Large intestine (tissue), 3 donors: ENCODE data around the gene MCTS1. TPM values are rescaled to one million over a fixed set of nuclear protein-coding genes. Genes with fewer than 3 reads are reported as not detected.
"Not testable (repeated sequence)": the region's sequence is repeated elsewhere in the genome, so short reads cannot be mapped to it uniquely, and the experiment has no call there.

Source experiments
- DNase-seq, 2 donors: peaks; one replicate each; pipeline versions ENCODE4 v3.0.0 to v3.0.0-alpha.2; 2013
- H3K27ac ChIP-seq: one replicate; pipeline ENCODE4 v1.5.1; 2013; ENCODE audit warnings: low read length
- H3K27me3 ChIP-seq: 2 replicates; pipeline ENCODE4 v1.6.1; 2013; ENCODE audit warnings: low read length; ENCODE audit not compliant: control insufficient read depth, insufficient read depth
- H3K36me3 ChIP-seq: 2 replicates; pipeline ENCODE4 v1.6.1; 2013; ENCODE audit warnings: low read length; ENCODE audit not compliant: control insufficient read depth, insufficient read depth
- H3K4me1 ChIP-seq: one replicate; pipeline ENCODE4 v1.6.1; 2013; ENCODE audit warnings: low read length; ENCODE audit not compliant: control insufficient read depth, insufficient read depth
- H3K4me3 ChIP-seq: one replicate; pipeline ENCODE4 v1.5.1; 2013; ENCODE audit warnings: low read length
- H3K9me3 ChIP-seq: one replicate; pipeline ENCODE4 v1.6.1; 2013; ENCODE audit warnings: mild to moderate bottlenecking, low read depth, low read length, moderate library complexity; ENCODE audit not compliant: control insufficient read depth
- WGBS: methylation state at CpG from one replicate; pipeline ENCODE4 v1.1.5; 2013; ENCODE audit warnings: low lambda C conversion rate; ENCODE audit not compliant: insufficient coverage; 5-methylcytosine and 5-hydroxymethylcytosine counted together
- polyA plus RNA-seq: library from polyadenylated mRNA; unstranded; fragments of 120-200 nt; gene quantifications from one replicate; pipeline ENCODE4 v1.2.1, GENCODE V29; 2013

MCTS1 gene
- polyA plus RNA-seq, 1 donor = 51.2 TPM

DNA sequence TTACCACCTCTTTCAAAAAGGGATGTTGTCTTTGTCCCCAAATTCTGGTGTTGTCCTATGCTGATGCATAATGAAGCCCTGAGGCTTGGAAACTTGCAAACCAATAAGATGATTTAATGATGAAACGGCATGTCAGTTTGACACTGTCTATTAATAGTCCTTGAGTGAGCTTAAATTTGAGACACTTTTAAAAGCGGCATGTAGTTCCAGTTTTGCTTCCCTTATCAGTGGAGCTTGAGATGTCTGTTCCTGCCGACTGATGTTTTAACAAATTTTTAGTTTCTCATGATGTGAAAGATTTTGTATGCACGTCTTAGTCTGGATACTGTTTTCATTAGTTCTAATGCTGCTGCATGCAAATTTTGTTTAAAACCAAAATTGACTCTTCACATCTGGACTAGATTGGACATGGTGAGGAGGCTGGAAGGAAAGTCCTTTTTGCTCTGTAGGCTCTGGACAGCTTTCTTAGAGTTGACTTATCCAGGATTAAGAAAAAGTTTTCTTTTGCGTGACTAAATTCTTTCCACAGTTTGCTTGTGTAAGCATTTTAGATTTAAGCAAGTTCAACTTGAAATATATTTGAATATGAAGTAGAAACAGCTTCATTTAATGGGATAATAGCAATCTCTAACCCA, 14.2 kb downstream of the MCTS1 start:
- Histone ChIP-seq H3K4me1 (no peaks in the 10 kb centered on the region), H3K9me3 (no peaks in the 10 kb centered on the region), H3K27ac (no peak overlapping the region), H3K4me3 (no peak overlapping the region), H3K36me3 (peaks cover 9% of the 10 kb centered on the region), H3K27me3 (no peaks in the 10 kb centered on the region)
- no peak for DNase-seq
- no CpG with 5 or more reads among the region's 5 CpGs for WGBS

DNA sequence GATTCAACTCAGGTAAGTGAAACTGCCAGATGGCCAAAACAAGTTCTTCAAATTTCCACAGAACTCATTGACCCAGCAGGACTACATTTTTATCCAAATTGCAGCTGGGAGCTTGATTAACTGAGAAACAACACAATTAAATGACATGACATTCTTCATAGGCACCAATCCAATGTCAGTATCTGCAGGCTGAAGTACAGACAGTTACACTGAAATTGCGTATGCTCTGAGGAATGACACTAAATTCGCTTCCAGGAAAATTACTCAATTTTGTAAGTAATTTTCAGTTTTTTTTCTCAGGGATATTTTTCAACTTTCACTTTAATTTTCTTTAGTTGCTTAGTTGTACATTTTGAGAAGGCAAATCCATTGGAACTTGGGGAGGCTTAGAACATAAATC, 21.5 kb downstream of the MCTS1 start:
- H3K4me1 ChIP-seq = peaks cover 2% of the 10 kb centered on the region
- no peak overlapping the region for H3K4me3 ChIP-seq
- no peaks in the 10 kb centered on the region for H3K36me3 ChIP-seq
- WGBS = no CpG with 5 or more reads among the region's 2 CpGs
- no peaks in the 10 kb centered on the region for H3K27me3 ChIP-seq
- no peak overlapping the region for H3K27ac ChIP-seq
- no peaks in the 10 kb centered on the region for H3K9me3 ChIP-seq
- DNase-seq = no peak

DNA sequence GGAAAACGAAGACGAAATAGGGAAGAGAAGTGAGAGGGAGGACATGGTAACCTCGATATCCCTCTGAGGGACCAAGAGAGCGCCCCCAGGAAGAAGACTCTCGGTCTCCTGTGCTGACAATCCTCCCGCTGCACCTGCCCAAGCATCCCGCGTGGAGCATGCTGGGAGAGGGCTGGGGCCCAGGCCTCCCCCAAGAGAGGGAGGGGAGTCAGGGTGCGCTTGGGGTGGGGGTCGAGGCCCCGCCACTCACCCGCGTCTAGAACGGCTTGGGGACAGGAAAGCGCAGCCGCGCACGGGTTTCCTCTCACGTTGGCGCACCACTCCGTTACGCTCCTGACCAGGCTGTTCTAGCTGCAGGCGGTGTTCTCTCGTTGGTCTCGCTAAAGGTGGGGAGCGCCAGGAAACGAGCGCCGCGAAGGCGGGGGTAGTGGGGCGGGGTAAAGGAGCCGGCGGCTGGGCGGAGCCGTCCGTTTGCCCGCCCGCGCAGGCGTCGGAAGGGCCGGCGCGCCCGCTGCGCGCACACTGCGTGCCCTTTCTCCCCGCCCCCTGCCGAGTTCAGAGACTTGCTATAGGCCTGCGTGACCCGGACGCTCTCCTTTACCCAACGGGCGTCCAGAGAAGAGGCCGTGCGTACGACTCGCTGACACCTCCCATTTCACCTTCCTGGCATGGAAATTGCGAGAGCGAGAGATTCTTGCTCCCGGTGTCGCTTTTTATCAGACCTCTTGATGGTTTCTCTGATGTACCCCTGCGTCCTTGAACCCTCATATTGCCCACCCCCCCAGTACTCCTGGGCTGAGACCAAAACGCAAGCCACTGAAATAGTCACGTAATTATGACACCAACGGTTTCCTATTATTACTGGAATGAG, 26.0 kb downstream of the MCTS1 start, which contains the start of gene C1GALT1C1:
Gene C1GALT1C1 (minus strand): TSS at position 388 of the 871 bp plus-strand sequence. CDS start 2,888 bp downstream, outside the sequence.
- DNase-seq = peak; percentile 95
- H3K36me3 ChIP-seq = no peaks in the 10 kb centered on the region
- no peaks in the 10 kb centered on the region for H3K9me3 ChIP-seq
- H3K4me1 ChIP-seq = peaks cover 2% of the 10 kb centered on the region
- WGBS = no CpG with 5 or more reads among the region's 68 CpGs
- no peaks in the 10 kb centered on the region for H3K27me3 ChIP-seq
- peak within 1 kb of the TSS; percentile 79 for H3K4me3 ChIP-seq
- H3K27ac ChIP-seq = peak within 1 kb of the TSS; percentile 96

DNA sequence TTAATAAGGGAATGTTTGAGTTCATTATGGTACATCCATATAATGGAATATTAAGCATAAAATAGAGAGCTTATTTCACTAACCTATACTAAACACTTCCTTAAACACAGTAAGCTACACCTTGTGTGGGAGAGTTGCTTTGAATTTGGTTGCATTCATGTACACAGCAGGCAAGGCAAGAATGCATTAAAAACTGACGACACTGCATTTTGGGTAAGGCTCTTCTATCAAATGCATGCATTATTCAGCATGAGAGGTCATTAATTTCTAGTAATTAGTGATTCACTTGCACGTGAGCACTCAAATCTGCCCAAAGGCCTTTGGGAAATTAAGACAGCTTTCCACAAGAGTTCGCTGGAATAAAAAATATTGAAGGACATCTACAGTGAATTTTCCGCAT, 34.7 kb downstream of the MCTS1 start:
- no peaks in the 10 kb centered on the region for H3K4me1 ChIP-seq
- no peak overlapping the region for H3K4me3 ChIP-seq
- no peaks in the 10 kb centered on the region for H3K27me3 ChIP-seq
- H3K9me3 ChIP-seq = no peaks in the 10 kb centered on the region
- no peaks in the 10 kb centered on the region for H3K36me3 ChIP-seq
- no peak overlapping the region for H3K27ac ChIP-seq
- no peak for DNase-seq
- no CpG with 5 or more reads among the region's 4 CpGs for WGBS

DNA sequence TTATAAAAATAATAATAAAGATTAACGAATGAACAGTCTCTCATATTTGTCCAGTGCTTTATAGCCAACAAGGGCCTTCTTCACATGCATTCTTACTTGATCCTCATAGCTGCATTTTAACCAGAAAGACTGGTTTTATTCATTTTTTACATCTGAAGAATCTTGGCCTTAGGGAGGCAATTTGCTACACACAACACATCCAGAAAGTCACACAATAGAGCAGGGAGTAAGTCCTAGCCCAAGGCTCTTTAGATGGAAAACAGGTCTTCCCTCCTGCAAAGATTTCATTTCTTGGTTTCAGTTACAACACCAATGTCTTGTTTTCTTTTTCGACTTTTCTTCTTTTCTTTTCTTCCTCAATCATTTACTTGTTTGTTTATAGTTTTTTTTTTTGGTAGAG, 39.0 kb downstream of the MCTS1 start:
- Histone ChIP-seq H3K4me1 (no peaks in the 10 kb centered on the region), H3K9me3 (no peaks in the 10 kb centered on the region), H3K27ac (no peak overlapping the region), H3K27me3 (no peaks in the 10 kb centered on the region), H3K36me3 (no peaks in the 10 kb centered on the region), H3K4me3 (no peak overlapping the region)
- WGBS = 100% methylated on average over 1 of the region's 2 CpGs
- DNase-seq = no peak

DNA sequence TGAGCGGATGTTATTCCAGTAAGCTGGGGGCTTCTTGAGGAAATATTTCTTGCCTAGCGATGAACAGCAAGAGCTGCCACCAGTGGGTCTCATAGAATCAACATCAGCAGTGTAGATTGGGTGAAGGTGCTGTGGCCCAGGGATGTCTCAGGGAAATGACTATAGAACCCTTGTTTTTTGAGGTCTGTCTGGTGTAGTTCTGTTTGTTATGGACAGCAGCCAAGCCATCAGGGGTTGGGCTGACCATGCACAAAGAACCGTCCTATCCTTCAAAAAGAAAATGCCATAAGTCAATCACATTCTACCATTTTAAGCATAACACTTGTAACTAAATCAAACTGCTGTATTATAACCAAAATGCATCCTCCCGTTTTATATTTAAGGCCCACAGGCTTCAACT, 43.2 kb downstream of the MCTS1 start:
- Histone ChIP-seq H3K36me3 (no peaks in the 10 kb centered on the region), H3K4me3 (no peak overlapping the region), H3K9me3 (no peaks in the 10 kb centered on the region), H3K27me3 (no peaks in the 10 kb centered on the region), H3K4me1 (no peaks in the 10 kb centered on the region), H3K27ac (no peak overlapping the region)
- DNase-seq = no peak
- WGBS = no CpG with 5 or more reads among the region's 4 CpGs

DNA sequence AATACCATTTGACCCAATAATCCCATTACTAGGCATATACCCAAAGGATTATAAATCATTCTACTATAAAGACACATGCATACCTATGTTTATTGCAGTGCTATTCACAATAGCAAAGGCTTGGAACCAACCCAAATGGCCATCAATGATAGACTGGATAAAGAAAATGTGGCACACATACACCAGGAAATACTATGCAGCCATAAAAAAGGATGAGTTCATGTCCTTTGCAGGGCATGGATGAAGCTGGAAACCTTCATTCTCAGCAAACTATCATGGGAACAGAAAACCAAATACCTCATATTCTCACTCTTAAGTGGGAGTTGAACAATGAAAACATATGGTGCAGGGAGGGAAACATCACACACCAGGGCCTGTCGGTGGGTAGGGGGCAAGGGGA, 48.4 kb downstream of the MCTS1 start:
- H3K27me3 ChIP-seq, H3K27ac ChIP-seq, H3K4me3 ChIP-seq, H3K9me3 ChIP-seq, DNase-seq, H3K36me3 ChIP-seq, H3K4me1 ChIP-seq: not testable (repeated sequence)
- no CpG with 5 or more reads among the region's 1 CpG for whole genome bisulfite sequencing

DNA sequence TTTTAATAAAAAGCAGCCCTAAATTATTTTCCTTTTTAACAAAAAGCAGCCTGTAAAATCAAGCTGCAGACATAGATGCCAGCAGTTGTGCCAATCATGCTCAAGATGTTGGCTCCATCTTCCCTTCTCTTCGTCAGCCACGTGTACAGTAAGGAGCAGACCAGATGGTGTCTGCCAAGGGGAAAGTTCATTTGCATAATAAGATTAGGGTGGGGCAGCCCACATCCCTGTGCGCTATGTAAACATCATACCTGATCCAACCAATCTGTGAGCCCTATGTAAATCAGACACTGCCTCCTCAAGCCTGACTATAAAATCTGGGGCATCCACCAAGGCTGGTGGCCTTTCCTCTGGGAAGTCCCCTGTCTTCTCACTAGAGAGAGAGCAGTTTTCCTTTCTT, 49.1 kb downstream of the MCTS1 start:
- no peaks in the 10 kb centered on the region for H3K36me3 ChIP-seq
- H3K27me3 ChIP-seq = no peaks in the 10 kb centered on the region
- no peak overlapping the region for H3K4me3 ChIP-seq
- no CpG with 5 or more reads among the region's 3 CpGs for WGBS
- H3K9me3 ChIP-seq = no peaks in the 10 kb centered on the region
- H3K4me1 ChIP-seq = no peaks in the 10 kb centered on the region
- no peak for DNase-seq
- no peak overlapping the region for H3K27ac ChIP-seq

DNA sequence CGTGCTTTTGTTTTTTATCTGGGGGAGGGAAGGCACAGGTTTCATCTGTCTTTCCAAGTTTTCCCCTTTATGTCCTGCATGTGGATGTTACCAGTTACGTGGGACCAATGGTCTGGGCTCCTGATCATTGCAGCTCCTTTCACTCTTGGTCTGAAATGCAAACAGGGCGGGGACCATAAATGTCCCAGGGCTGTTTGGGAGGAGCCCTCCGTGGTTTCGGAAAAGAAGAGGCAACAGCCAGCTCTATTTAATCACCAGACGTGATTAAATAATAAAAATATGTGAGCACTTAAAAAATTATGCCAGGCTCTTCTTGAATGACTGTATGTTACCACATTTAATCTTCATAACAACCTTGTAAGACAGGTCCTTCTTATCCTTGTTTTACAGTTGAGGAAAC, 56.7 kb downstream of the MCTS1 start:
- no CpG with 5 or more reads among the region's 6 CpGs for WGBS
- Histone ChIP-seq H3K27me3 (no peaks in the 10 kb centered on the region), H3K9me3 (no peaks in the 10 kb centered on the region), H3K4me1 (no peaks in the 10 kb centered on the region), H3K4me3 (no peak overlapping the region), H3K27ac (no peak overlapping the region), H3K36me3 (no peaks in the 10 kb centered on the region)
- no peak for DNase-seq
